Measurements from ENCODE around the gene TARBP2.
A peak's percentile ranks its signal among the peaks of the same experiment; 100 is the strongest.
"Not testable (repeated sequence)": the region's sequence is repeated elsewhere in the genome, so short reads cannot be mapped to it uniquely, and the experiment has no call there.

Gene TARBP2

DNA sequence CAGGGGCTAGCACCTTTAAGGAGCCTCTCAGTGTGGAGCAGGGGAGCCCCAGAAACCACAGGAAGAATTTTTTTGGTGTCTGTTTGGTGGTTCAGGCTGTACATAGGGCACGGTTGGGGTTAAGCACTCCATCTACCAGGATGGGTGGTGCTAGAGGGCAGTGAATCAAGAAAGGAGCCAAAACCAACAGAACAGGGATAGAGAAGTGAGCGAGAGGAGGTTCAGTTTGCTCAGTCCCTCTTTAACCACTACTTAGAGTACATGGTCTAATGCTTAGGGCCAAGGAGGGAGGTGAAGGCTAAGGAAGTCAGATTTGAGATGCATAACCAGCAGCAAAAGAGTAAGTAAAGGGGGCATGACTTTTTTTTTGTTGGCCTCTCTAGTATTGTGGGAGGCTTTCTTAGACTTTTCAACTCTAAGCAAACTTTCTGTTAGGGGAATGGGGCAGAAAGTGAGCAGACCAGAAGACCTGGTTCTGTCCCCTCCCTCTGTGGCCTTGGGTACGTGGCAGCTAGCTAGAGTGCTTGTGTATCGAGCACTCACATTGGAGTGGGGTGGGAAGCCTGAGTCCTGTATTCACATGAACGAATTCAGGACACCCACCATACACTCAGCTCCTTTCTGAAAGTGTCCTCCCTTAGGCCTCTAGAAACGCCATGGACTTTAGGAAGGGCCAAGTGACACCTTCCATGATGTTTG is 12.8 kb downstream of the TARBP2 start:
- no peak for DNase-seq (ENCODE audit: low spot score)

DNA sequence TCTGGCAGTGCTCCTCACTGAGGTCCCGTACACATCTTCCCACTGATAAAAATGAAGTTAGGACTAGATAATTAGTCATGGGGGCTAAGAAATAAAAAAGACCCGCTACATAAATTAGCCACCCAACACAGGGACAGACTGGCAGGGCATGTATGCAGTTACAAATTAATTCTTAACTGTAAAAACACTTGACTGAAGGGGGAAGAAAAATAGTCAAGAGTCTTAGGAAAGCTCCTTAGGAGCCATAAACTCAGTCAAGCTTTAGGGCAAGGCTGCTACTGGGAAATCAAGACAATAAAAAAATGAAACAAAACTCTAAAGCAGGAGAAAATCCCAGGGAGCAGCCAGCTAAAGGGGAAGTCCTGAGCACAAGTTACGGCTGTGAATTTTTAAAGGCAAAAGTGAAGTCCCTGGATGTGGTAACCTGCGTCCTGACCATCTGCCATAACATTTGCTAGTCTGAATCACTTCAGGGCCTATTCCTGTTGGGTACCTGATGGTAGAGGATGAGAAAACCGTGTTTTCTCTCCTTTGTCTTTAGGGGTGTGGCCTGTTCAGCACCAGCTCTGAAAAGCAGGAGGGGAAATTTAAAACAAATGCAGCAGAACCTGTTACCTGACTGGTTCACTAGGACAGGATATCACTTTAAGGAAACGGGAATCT is 13.7 kb downstream of the TARBP2 start:
- DNase-seq (ENCODE audit: low spot score): no peak

DNA sequence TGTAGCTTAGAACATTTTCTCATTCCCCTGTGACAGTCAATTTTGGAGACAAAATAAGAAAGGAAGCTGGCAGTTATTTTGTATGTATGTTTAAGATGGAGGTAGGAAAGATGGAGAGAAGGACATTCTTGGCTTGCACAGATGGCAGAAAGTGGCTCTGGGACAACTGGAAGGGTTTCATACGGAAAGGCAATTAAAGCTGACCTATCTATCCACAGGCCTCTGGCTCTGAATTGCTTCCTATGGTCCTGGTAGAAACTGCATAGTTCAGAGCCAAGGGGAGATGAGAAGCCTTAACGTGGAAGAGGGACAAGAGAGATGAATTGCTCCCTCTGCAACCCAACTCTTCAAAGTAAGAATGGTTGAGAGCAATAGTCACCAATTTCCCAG is 14.2 kb downstream of the TARBP2 start:
- no peak for DNase-seq (ENCODE audit: low spot score)

DNA sequence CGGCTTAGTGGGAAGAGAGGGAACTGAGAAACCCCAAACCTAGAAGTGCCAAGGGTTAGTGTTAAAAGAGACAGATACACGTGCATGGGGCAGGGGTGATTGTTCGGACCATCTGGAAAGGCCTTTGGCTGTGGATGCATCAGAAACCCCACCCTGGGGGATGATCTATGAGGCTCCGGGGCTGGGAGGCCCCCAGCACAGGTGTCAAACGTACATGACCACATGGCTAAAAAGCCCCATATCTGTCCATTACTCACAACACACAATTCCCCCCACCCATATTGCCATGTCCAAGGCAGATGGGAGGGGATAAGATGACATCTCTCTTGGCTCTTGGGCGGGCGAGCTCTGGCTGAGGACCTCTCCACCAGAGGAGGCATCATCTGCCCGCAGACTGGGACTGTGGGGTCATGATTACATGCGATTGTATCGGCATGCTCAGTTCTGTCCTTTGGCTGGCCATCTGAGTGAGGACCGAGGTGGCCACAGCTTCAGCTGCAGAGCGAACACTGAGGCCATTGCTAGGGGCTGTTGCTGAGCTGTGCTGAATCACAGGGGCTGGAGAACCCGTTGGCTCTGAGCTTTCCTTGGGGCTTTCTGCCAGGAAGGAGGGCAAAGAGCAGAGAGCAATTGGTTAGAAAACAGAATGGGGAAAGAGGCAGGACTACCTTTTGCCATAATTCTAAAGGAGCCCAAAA is 15.8 kb downstream of the TARBP2 start:
- no peak for DNase-seq (ENCODE audit: low spot score)

DNA sequence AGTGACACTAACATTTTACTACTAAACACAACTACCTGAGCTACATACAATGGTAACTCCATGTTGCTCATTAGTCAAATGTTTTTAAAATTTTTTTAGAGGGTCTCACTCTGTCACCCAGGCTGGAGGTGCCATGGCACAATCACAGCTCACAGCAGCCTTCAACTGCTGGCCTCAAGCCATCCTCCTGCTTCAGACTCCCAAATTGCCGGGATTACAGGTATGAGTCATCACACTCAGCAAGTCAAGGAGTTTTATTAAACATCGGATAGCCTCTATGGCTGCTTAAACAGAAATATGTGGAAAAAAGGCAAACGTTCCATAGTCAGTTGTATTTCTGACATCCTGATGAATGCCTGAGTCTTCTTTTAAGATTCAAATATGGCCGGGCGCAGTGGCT is 17.3 kb downstream of the TARBP2 start:
- no peak for DNase-seq (ENCODE audit: low spot score)

DNA sequence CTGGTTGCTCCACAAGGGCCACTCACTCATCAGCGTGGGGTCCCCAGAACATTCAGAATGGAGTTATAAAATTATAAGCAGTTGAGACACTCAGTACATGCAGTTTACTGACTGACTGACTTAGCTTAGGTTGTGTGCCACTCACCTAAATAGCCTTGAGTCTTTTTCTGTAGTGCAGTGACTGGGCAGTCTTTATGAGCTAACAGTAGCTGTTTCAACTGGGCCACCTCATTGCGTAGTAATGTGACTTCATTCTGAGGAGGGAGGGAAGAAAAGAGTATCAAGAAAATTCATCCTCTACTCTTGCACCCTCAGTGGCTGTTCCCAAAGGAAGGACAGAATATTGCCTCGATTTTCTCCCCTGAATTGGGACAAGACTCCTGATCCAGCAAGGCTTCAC is 22.0 kb downstream of the TARBP2 start:
- DNase-seq (ENCODE audit: low spot score): no peak

DNA sequence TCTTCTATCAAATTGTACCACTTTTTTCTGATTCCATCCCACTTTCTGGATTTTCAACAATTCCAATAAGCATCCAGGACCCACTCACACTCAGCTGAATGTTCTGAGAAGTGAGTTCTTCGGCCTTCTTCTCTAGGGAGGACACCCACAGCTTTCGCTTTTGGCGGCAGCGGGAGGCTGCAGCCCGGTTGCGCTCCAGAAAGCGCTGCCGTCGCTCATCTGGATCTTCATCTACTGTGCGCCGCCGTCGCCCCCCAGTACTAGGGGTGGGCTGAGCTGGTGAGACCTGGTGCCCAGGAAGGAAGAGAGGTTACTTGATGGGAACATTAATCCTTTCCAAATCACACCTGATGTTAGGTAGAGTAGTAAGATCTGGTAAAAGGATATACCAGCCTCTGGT is 23.4 kb downstream of the TARBP2 start:
- no peak for DNase-seq (ENCODE audit: low spot score)

DNA sequence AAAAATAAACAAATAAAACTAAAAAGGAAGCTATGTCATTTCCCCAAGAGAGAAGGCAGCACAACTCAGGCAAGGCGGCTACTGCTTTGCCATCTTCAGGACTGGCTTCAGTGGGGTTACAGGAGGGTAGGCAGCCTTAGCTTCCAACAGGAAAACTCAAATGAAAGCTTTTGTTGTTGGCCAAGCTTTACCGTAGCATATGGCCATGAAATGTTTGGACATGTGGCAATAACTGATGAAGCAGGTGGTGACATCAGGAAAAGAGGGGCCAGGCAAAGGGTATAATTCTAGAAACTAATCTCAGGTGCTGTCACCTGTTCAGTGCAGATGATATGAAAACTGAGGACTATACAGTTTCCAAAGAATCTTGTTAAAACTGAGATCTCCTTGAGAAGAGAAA is 29.0 kb downstream of the TARBP2 start:
- no peak for DNase-seq (ENCODE audit: low spot score)

DNA sequence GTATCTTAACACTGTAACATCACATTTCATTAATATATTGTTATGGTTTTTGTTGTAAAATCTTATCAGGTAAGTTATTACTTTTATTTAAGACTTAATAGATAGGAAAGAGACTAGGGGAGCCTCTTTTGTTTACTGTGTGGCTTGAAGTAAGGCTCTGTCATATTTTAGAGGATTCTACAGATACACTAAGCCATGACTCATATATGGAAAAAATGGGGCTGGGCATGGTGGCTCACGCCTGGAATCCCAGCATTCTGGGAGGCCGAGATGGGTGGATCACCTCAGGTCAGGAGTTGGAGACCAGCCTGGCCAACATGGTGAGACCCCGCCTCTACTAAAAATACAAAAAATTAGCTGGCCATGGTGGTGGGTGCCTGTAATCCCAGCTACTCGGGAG is 29.8 kb downstream of the TARBP2 start:
- DNase-seq (ENCODE audit: low spot score): no peak

DNA sequence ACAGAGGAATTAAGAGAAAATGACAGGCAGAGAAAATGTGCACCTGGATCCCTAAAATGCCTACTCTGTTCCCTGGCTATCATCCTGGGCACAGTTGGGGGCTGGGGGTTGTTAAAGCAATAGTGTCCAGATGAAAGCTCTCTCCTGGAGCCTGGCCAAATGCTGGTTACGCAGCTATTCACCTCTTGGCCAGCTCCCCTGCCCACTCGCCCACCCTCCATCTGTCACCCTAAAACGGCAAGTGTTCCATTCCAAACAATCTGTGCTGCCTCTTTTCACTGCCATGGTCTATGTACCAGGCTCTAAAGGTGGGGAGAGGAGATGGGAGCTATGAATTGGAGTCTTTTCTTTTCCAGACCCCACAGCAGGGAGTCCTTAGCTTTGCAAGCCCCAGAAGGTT is 30.9 kb downstream of the TARBP2 start:
- DNase-seq (ENCODE audit: low spot score): no peak

DNA sequence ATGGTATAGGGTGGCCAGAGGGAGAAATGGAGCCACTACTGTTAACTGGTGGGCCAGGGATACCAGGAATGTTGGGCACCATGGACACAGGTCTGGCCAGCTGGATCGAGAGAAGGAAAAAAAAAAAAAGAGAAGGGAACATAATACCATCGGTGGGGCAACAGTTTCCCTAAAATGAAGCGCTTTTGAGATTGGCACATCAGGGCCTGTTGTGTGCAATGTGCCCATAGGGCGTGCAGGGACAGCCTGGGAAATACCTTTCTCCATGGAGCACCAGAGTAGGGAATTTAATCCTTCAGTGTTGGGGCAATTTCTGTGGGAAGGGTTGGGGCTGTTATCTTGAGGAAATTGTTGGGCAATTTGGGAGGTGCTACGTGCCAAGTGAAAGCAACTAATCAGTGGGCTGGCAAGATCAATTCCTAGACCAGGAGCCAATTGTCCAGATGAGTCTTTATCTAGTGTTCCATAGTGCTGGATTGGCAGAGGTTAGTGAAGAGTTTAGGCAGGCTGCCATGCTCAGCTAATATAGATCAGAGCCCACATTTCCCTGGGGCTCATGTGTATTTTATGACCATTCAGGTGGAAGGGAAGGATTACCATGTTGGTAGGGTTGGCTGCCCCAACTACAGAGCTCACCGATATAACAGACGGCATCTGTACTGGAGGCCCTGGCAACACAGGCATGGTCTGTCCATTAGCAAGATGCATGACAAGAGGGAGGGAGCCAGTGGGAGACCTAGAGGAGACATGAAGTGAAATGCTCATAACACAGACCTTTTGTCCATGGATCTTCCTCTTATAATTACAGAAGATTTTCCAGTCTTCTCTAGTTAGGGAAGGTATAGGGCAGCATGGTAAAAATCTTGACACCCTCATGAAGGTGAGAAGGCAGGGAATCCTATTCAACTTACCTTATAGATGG is 31.7 kb downstream of the TARBP2 start:
- DNase-seq (ENCODE audit: low spot score): no peak

DNA sequence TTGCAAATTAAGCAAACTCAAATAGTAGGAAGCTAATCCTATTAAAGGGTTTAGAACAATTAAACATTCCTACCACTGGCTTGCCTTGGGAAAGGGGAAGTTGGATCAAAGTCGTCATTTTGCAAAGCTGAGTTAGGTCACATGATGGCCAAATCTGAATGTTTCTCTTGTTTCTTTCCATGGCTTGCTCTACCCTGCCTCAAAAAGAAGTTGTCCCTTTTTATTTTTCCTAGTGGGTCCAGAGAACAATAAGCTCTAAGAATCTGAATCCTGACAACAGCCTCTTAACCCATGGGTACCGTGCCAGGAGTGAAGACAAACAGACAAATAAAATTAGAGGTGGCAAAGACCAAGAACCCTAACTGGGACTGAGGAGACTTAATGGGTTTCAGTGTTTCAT is 32.4 kb downstream of the TARBP2 start:
- DNase-seq (ENCODE audit: low spot score): no peak

DNA sequence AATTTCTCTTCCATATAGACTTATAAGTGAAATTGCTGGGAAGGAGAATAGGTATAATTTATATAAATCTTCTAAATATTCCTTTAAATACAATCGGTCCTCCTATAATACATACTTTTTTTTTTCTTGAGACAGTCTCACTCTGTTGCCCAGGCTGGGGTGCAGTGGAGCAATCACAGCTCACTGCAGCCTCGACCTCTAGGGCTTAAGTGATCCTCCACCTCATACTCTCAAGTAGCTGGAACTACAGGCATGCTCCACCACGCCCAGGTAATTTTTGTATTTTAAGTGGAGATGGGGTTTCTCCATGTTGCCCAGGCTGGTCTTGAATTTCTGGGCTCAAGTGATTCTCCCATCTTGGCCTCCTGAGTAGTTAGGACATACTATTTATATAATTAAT is 35.9 kb downstream of the TARBP2 start:
- DNase-seq (ENCODE audit: low spot score): no peak

DNA sequence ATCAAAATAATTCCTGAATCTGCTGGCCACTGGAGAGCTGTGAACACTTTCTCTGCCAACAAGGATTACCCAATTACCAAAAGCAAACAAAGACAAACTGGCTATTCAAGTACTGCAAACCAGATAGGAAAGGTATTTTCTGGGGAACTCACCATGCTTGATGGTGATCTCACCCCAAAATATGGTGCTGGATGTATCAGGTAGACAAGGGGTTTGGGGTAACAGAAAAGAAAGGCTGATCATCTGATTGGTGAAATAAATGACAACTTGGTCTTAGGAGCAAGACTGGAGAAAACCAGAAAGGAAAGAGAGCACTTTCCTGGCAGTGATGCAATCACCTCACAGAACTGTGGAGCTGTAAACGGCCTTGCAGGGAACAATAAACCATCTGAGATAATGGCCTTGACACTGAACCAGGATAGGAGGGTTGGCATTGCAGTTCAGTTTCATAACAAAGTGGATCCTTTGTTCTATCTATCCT is 37.2 kb downstream of the TARBP2 start:
- no peak for DNase-seq (ENCODE audit: low spot score)

DNA sequence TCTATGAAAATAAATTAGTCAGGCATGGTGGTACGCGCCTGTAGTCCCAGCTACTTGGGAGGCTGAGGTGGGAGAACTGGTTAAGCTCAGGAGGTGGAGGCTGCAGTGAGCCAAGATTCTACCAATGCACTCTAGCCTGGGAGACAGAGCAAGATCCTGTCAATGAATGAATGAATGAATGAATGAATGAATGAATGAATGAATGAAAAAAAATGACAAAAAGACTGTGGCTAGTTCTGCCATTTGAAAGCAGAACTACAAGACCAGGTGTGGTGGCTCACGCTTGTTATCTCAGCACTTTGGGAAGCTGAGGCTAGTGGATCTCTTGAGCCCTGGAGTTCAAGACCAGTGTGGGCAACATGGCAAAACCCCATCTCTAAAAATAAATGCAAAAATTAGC is 38.4 kb downstream of the TARBP2 start:
- no peak for DNase-seq (ENCODE audit: low spot score)

DNA sequence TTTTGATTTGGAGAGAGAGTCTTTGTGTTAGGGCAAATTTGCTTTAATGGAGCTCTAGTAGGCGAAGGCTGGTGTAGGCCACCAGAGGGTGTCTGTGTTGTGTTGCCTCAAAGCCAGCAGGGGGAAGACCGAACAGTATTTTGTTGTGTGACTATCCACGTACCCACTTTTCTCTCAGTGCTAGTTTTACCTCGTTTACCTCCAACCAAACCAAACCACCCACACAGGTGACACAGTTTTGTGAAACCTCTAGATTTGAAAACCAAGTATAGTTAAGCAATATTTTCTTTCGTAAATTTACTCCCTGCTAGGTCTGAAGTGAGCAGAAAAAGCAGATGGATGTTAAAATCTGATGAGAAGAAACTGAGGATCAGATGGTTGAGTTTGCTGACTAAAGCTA is 42.5 kb downstream of the TARBP2 start:
- DNase-seq (ENCODE audit: low spot score): peak; percentile 49

DNA sequence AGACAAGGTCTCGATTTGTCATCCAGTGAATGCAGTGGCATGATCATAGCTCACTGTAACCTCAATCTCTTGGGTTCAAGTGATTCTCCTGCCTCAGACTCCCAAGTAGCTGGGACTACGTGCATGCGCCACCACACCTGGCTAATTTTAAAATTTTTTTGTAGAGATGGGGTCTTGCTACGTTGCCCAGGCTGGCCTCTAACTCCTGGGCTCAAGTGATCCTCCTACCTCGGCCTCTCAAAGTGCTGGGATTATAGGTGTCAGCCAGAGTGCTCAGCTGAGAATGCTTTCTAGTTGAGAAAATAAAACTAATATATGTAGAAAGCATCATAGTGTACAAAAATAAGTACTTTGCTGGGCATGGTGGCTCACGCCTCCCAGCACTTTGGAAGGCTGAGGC is 47.3 kb downstream of the TARBP2 start:
- DNase-seq (ENCODE audit: low spot score): not testable (repeated sequence)

DNA sequence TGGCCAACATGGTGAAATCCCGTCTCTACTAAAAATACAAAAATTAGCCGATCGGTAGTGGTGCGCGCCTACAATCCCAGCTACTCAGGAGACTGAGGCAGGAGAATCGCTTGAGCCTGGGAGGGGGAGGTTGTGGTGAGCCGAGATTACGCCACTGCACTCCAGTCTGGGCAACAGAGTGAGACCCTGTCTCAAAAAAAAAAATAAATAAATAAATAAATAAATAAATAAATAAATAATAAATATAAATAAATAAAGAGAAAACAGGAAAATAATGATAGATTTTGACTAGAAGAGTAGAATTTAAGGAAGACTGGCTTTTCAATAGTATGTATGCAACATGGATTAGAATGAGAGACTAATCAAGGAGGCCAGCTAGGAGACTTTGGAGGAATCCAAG is 49.0 kb downstream of the TARBP2 start:
- not testable (repeated sequence) for DNase-seq (ENCODE audit: low spot score)

DNA sequence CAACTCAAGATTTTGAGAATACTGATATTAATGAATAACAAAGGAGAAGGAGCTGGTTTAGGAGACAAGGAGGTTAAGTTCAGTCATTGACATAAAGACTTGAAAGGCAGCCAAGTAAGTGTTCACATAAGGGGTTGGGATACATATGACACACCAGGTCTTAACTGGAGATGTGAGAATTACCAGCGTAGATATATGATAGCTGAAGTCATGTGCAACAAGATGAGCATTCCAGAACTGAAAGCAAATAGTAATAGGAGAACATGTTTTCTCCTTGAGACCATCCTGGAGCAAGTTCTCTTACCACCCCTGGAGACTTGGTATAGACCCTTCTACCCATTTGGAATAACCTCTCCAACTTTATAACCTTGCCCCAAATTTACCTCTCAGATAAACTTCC is 49.5 kb downstream of the TARBP2 start:
- DNase-seq (ENCODE audit: low spot score): no peak

DNA sequence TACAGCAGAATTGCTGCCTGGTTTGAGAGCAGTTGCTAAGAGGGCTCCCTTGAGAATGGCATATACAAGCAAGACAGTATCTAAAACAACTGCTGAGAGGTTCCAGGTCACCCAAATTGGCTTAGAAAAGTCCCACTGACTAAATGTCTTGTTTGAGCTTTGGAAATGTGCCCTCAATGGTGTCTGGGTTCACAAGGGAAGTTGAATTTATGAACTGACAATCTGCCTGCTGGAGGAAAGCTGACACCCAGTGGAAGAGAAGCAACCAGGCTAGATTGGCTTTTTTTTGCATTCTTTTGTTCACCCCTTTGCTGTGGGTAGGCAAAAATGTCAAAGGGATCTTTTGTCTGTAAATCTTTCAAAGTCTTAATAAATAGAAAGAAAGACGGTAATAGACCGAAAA is 50.8 kb downstream of the TARBP2 start:
- DNase-seq (ENCODE audit: low spot score): no peak

DNA sequence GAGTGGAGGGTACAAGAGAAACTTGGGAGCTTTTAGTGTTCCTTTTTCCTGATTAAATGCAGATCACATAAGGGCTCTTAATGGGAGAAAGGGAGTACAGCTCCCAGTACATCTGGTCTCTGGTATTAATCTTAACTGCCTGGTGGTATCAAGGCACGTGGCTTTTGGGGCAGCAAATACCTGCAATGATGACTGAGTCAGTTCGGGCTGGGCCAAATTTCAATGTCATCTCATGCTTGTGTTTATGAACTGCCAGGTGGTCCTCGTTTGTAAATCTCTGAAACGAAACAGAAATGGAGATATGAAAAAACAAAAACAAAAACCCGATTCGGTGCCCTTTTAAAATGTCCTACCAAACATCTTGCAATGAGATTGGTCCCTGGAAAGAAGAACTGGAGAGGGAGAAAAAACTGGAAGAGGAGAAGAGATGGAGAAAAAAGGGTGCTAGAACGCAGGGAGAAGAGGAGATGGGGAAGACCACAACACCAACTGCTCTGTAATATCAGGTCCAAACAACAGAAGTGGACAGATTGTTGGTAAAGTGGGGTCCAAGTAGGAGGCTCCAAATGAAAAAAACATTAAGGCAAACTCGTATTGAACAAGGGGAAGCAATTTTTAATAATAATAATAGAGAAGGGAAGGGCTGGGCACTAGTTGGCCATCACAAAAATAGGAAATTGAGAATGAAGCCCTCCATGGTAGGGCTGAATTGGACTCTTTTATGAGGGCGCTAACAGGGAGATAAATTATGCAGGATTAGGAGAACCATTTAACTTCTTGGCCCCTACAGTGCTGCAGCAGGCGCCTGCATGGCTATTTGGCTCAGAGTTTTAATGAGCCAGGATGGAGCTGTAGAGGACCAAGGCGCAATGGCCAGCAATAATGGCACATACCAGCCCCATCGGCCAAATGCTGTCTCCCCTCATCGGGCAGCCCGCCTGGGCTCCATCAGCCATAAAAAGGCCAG is 51.6 kb downstream of the TARBP2 start:
- no peak for DNase-seq (ENCODE audit: low spot score)

Data from CD4-positive, alpha-beta T cell treated with Interleukin-15 for 4 hours (primary cell).